Mesothelial cell of epicardium (in vitro differentiated cells): Measurements from ENCODE around the gene KRTAP9-4. TPM values are rescaled to one million over a fixed set of nuclear protein-coding genes. Genes with fewer than 3 reads are reported as not detected.
"Not testable (repeated sequence)": the region's sequence is repeated elsewhere in the genome, so short reads cannot be mapped to it uniquely, and the experiment has no call there.

Experiments used
- DNase-seq, 2 experiments: peaks; one replicate each; pipeline ENCODE4 v3.0.0; 2021; ENCODE audit warnings: low spot score in 2 of 2; ENCODE audit not compliant: unreplicated experiment in 2 of 2
- H3K27ac Mint-ChIP-seq: 2 replicates; pipeline ENCODE4 v1.8.0; 2021; ENCODE audit warnings: mixed read lengths
- H3K27me3 Mint-ChIP-seq: 2 replicates; pipeline ENCODE4 v1.8.0; 2021; ENCODE audit warnings: low read depth, mixed read lengths
- H3K36me3 Mint-ChIP-seq: 2 replicates; pipeline ENCODE4 v1.8.0; 2021; ENCODE audit warnings: mixed read lengths
- H3K4me1 Mint-ChIP-seq: 2 replicates; pipeline ENCODE4 v1.8.0; 2021; ENCODE audit warnings: mixed read lengths
- H3K4me3 Mint-ChIP-seq: 2 replicates; pipeline ENCODE4 v1.8.0; 2021; ENCODE audit warnings: mild to moderate bottlenecking, moderate library complexity, mixed read lengths
- H3K9me3 Mint-ChIP-seq: 2 replicates; pipeline ENCODE4 v1.8.0; 2021; ENCODE audit warnings: mixed read lengths
- CTCF ChIP-seq: fragments of 200-600 bp; sonication (generic); IDR thresholded peaks from one replicate; pipeline ENCODE4 v1.5.0; 2021; ENCODE audit warnings: antibody characterized with exemption; ENCODE audit not compliant: unreplicated experiment
- total RNA-seq: library from RNA; stranded (reverse); gene quantifications from 3 replicates; pipeline ENCODE4 v1.2.1, GENCODE V29; 2021

The KRTAP9-4 gene
- total RNA-seq, 1 donor from 2014 or later: not detected

DNA sequence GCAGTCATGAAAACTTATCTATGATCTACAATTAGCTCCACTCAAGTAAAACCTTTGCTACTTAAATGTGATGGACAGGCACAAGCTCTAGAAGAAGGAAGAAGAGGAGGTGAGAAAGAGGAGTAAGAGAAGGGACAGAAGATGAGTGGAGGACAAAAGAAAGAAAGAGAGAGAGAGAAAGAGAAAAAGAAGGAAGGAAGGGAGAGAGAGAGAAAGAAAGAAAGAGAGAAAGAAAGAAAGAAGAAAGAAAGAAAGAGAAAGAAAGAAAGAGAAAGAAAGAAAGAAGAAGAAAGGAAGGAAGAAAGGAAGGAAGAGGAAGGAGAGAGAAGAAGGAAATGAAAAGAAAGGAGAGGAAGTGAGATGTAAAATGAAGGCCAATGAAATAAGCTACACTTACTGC lies 19.4 kb upstream of the KRTAP9-4 start:
- DNase-seq: no peak
- Mint-ChIP-seq H3K4me3 (no peak overlapping the region), H3K9me3 (peaks cover 6% of the 10 kb centered on the region), H3K27ac (no peak overlapping the region), H3K27me3 (peaks cover 22% of the 10 kb centered on the region), H3K4me1 (peaks cover 7% of the 10 kb centered on the region), H3K36me3 (no peaks in the 10 kb centered on the region)
- no peak for TF ChIP-seq CTCF

- DNase-seq: no peak
- Mint-ChIP-seq H3K36me3 (no peaks in the 10 kb centered on the region), H3K27me3 (peaks cover 23% of the 10 kb centered on the region), H3K9me3 (peaks cover 6% of the 10 kb centered on the region), H3K27ac (no peak overlapping the region), H3K4me3 (no peak overlapping the region), H3K4me1 (peaks cover 9% of the 10 kb centered on the region)
- no peak for TF ChIP-seq CTCF
Observed at GRCh38 chr17:41231731-41232130, 17.8 kb upstream of the KRTAP9-4 start.

GRCh38 chr17:41232399-41233105 lies 16.9 kb upstream of the KRTAP9-4 start, which contains the start of gene KRTAP9-3:
Gene KRTAP9-3 (plus strand): TSS chr17:41232449. CDS start chr17:41232502, 53 bp downstream.
- H3K36me3 Mint-ChIP-seq: not testable (repeated sequence)

GRCh38 chr17:41237116-41237515 lies 12.4 kb upstream of the KRTAP9-4 start:
- peaks cover 14% of the 10 kb centered on the region for H3K9me3 Mint-ChIP-seq
- H3K4me1 Mint-ChIP-seq, H3K36me3 Mint-ChIP-seq, H3K27ac Mint-ChIP-seq, H3K4me3 Mint-ChIP-seq, DNase-seq: not testable (repeated sequence)
- peaks cover 25% of the 10 kb centered on the region for H3K27me3 Mint-ChIP-seq

More at GRCh38 chr17:41232399-41233105, 16.9 kb upstream of the KRTAP9-4 start, which contains the start of gene KRTAP9-3:
- not testable (repeated sequence) for H3K4me3 Mint-ChIP-seq, H3K9me3 Mint-ChIP-seq, DNase-seq, H3K27ac Mint-ChIP-seq, H3K4me1 Mint-ChIP-seq
- H3K27me3 Mint-ChIP-seq: peaks cover 23% of the 10 kb centered on the region

GRCh38 chr17:41237949-41238437 lies 11.5 kb upstream of the KRTAP9-4 start, which contains the start of gene KRTAP9-8:
Gene KRTAP9-8 (plus strand): TSS chr17:41237999. CDS start chr17:41238052, 53 bp downstream.
- not testable (repeated sequence) for H3K27ac Mint-ChIP-seq, H3K4me1 Mint-ChIP-seq, H3K4me3 Mint-ChIP-seq, DNase-seq, H3K36me3 Mint-ChIP-seq
- Mint-ChIP-seq H3K27me3 (peaks cover 24% of the 10 kb centered on the region), H3K9me3 (peaks cover 23% of the 10 kb centered on the region)

- H3K36me3 Mint-ChIP-seq, H3K4me1 Mint-ChIP-seq, H3K4me3 Mint-ChIP-seq, DNase-seq: not testable (repeated sequence)
- H3K9me3 Mint-ChIP-seq: peaks cover 16% of the 10 kb centered on the region
- peaks cover 36% of the 10 kb centered on the region for H3K27me3 Mint-ChIP-seq
- peak overlapping the region; percentile 47 for H3K27ac Mint-ChIP-seq
Observed at GRCh38 chr17:41246995-41247787, 2.3 kb upstream of the KRTAP9-4 start.

DNA sequence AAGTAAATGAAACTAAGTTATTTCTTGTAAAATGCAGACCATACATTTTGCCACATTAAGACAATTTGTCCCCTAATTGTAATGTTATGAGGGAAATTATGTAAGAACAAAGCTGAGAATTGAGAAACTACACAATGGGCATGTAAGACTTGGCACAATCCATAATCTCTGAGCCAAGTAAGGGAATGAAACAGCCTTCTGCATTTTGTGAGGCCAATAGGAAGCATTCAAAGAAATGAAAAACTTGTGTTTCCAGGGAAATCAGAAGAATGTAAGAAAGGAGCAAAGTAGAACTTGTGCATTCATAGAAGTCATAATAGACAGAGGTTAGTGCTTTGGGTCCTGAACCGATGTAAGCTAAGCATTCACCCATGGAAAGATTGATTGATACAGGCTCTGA lies 1.8 kb downstream of the KRTAP9-4 start:
- Mint-ChIP-seq H3K9me3 (no peaks in the 10 kb centered on the region), H3K4me3 (no peak overlapping the region), H3K4me1 (peaks cover 13% of the 10 kb centered on the region), H3K27ac (no peak overlapping the region), H3K27me3 (peaks cover 58% of the 10 kb centered on the region), H3K36me3 (no peaks in the 10 kb centered on the region)
- no peak for DNase-seq
- no peak for TF ChIP-seq CTCF
